HL-60 (cell line): ENCODE results near the gene NR5A2.
A peak's percentile ranks its signal among the peaks of the same experiment; 100 is the strongest.

ENCODE experiments used
- DNase-seq, 2 experiments: peaks; one replicate each; pipeline ENCODE4 v3.0.0-alpha.2; 2010 to 2020; ENCODE audit warnings: low read depth in 1 of 2, low spot score in 1 of 2
- H3K27ac ChIP-seq: fragments of 250-450 bp; sonication (Bioruptor Pico); replicated peaks from 2 replicates; pipeline ENCODE4 v1.5.1; 2020; ENCODE audit warnings: mild to moderate bottlenecking, moderate library complexity
- H3K27me3 ChIP-seq: fragments of 250-450 bp; sonication (Bioruptor Pico); 2 replicates; pipeline ENCODE4 v1.5.1; 2021; ENCODE audit warnings: mild to moderate bottlenecking, moderate library complexity; ENCODE audit not compliant: insufficient read depth, poor library complexity, severe bottlenecking
- H3K4me3 ChIP-seq: replicated peaks from 2 replicates; pipeline ENCODE4 v1.5.1; 2011; ENCODE audit warnings: mild to moderate bottlenecking, control low read depth, low read length; ENCODE audit not compliant: insufficient read depth
- CTCF ChIP-seq: IDR thresholded peaks from one replicate; pipeline ENCODE4 v1.5.1; 2011; ENCODE audit warnings: low read length, control low read depth, inconsistent platforms; ENCODE audit not compliant: insufficient read depth
- GABPA ChIP-seq: IDR thresholded peaks from 2 replicates; pipeline ENCODE4 v1.6.1; 2012; ENCODE audit warnings: low read depth
- POLR2AphosphoS5 ChIP-seq: IDR thresholded peaks from 2 replicates; pipeline ENCODE4 v1.6.1; 2012; ENCODE audit warnings: low read depth
- REST ChIP-seq: IDR thresholded peaks from 2 replicates; pipeline ENCODE4 v1.6.1; 2012; ENCODE audit warnings: low read depth; ENCODE audit not compliant: insufficient replicate concordance
- SPI1 ChIP-seq: IDR thresholded peaks from 2 replicates; pipeline ENCODE4 v1.6.1; 2012; ENCODE audit warnings: low read depth, mild to moderate bottlenecking, borderline replicate concordance

The NR5A2 gene

GRCh38 chr1:200022239-200022804 lies 5.2 kb upstream of the NR5A2 start:
- H3K27ac ChIP-seq = no peak overlapping the region
- TF ChIP-seq REST (no peak), POLR2AphosphoS5 (no peak), GABPA (no peak), SPI1 (no peak), CTCF (no peak)
- no peaks in the 10 kb centered on the region for H3K27me3 ChIP-seq
- no peak overlapping the region for H3K4me3 ChIP-seq
- DNase-seq = no peak

- TF ChIP-seq GABPA (no peak), CTCF (no peak), REST (no peak), SPI1 (no peak)
- H3K4me3 ChIP-seq = peak overlapping the region; percentile 45
- no peak for DNase-seq
- H3K27ac ChIP-seq = no peak overlapping the region
- peaks cover 34% of the 10 kb centered on the region for H3K27me3 ChIP-seq
Measured at GRCh38 chr1:200028586-200029034, 1.1 kb downstream of the NR5A2 start.

- TF ChIP-seq SPI1 = no peak
- no peak for TF ChIP-seq POLR2AphosphoS5
- no peak for TF ChIP-seq REST
- no peak for TF ChIP-seq CTCF
- Histone ChIP-seq H3K4me3 (peak overlapping the region; percentile 45), H3K27me3 (peaks cover 38% of the 10 kb centered on the region), H3K27ac (no peak overlapping the region)
- DNase-seq = peak in 1 of 2 experiments; percentile 7
Measured at GRCh38 chr1:200029035-200029821, 1.7 kb downstream of the NR5A2 start.
